GM23338 (cell line): ENCODE results near the gene IWS1.

Experiments
- JUNB ChIP-seq: IDR thresholded peaks from one replicate; pipeline ENCODE4 v1.6.1; 2016; ENCODE audit warnings: antibody characterized with exemption; ENCODE audit not compliant: unreplicated experiment
- POLR2AphosphoS5 ChIP-seq: IDR thresholded peaks from 2 replicates; pipeline ENCODE4 v1.6.1; 2016; ENCODE audit warnings: antibody characterized with exemption, low read depth
- TF ChIP-seq, protein P1 (sequence below), 2 experiments: fragments of 200-600 bp in 1 of 2; sonication (generic) in 1 of 2; conservative IDR thresholded peaks; 2 replicates each; pipeline versions ENCODE4 v1.5.1 to v1.6.1; 2016 to 2017; ENCODE audit warnings: antibody characterized with exemption in 2 of 2, low read depth in 2 of 2, mild to moderate bottlenecking in 2 of 2, moderate library complexity in 1 of 2

DNA sequence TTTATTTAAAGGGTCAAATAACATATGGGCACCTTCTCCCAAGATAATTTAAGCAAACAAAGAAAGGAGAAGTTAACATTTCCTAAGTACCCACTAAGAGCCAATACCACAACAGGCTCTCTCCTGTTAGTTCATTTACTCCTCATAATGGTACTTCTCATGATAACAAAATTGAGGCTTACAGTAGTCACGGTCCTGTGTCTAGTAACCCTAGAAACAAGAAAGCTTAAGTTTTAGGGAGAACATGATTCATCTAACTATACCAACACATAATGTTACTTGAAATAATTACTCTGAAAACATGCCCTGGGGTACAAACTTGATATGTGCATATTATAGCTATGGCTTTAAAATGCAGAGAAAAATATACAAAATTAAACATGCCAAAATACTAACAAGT lies 19.8 kb downstream of the IWS1 start:
- TF ChIP-seq, protein P1, sequence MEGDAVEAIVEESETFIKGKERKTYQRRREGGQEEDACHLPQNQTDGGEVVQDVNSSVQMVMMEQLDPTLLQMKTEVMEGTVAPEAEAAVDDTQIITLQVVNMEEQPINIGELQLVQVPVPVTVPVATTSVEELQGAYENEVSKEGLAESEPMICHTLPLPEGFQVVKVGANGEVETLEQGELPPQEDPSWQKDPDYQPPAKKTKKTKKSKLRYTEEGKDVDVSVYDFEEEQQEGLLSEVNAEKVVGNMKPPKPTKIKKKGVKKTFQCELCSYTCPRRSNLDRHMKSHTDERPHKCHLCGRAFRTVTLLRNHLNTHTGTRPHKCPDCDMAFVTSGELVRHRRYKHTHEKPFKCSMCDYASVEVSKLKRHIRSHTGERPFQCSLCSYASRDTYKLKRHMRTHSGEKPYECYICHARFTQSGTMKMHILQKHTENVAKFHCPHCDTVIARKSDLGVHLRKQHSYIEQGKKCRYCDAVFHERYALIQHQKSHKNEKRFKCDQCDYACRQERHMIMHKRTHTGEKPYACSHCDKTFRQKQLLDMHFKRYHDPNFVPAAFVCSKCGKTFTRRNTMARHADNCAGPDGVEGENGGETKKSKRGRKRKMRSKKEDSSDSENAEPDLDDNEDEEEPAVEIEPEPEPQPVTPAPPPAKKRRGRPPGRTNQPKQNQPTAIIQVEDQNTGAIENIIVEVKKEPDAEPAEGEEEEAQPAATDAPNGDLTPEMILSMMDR (conservative IDR thresholded peaks at IDR 0.05; ENCODE audit: low read depth in 2 of 2): no peak
- TF ChIP-seq POLR2AphosphoS5 (no peak), JUNB (no peak)
